ENCODE results near the gene PTPRN2. TPM values are rescaled to one million over a fixed set of nuclear protein-coding genes. Genes with fewer than 3 reads are reported as not detected.

Gene PTPRN2
- total RNA-seq, 2 donors from 2014 or later: 26.1 to 55.5 TPM

- no peaks in the 10 kb centered on the region for H3K36me3 ChIP-seq
- H3K4me3 ChIP-seq: no peak overlapping the region
- H3K27me3 ChIP-seq (replicated peaks; ENCODE audit: insufficient read depth): no peaks in the 10 kb centered on the region
- intact Hi-C loops (cut with DNase I): no loop called here
- H3K27ac ChIP-seq: no peak overlapping the region
- TF ChIP-seq POLR2AphosphoS5 (IDR thresholded peaks at IDR 0.05) (no peak), CTCF (IDR thresholded peaks at IDR 0.05) (no peak), POLR2A (IDR thresholded peaks at IDR 0.05) (no peak)
- no peak for DNase-seq (ENCODE audit: low spot score)
- 87% methylated on average over 16 of the region's 16 CpGs for WGBS
- H3K9me3 ChIP-seq: no peaks in the 10 kb centered on the region
- no peaks in the 10 kb centered on the region for H3K4me1 ChIP-seq (replicated peaks)
Observed at GRCh38 chr7:157713591-157713990, 874.0 kb downstream of the PTPRN2 start.

- DNase-seq (ENCODE audit: low spot score): no peak
- no peaks in the 10 kb centered on the region for H3K27me3 ChIP-seq (replicated peaks; ENCODE audit: insufficient read depth)
- WGBS: 72% methylated on average over 15 of the region's 15 CpGs
- H3K9me3 ChIP-seq: no peaks in the 10 kb centered on the region
- no peaks in the 10 kb centered on the region for H3K36me3 ChIP-seq
- no peak for TF ChIP-seq POLR2A (IDR thresholded peaks at IDR 0.05)
- TF ChIP-seq CTCF (IDR thresholded peaks at IDR 0.05): no peak
- no peak for TF ChIP-seq POLR2AphosphoS5 (IDR thresholded peaks at IDR 0.05)
- H3K4me3 ChIP-seq: no peak overlapping the region
- intact Hi-C loops (cut with DNase I): no loop called here
- H3K4me1 ChIP-seq (replicated peaks): no peaks in the 10 kb centered on the region
- no peak overlapping the region for H3K27ac ChIP-seq
Observed at GRCh38 chr7:157712666-157713235, 874.9 kb downstream of the PTPRN2 start.

GRCh38 chr7:157711353-157711888 is 876.2 kb downstream of the PTPRN2 start:
- H3K4me1 ChIP-seq (replicated peaks): no peaks in the 10 kb centered on the region
- no peak for DNase-seq (ENCODE audit: low spot score)
- H3K36me3 ChIP-seq: no peaks in the 10 kb centered on the region
- intact Hi-C loops (cut with DNase I): no loop called here
- no peak overlapping the region for H3K4me3 ChIP-seq
- no peaks in the 10 kb centered on the region for H3K9me3 ChIP-seq
- H3K27ac ChIP-seq: no peak overlapping the region
- TF ChIP-seq POLR2AphosphoS5 (IDR thresholded peaks at IDR 0.05): no peak
- TF ChIP-seq POLR2A (IDR thresholded peaks at IDR 0.05): no peak
- no peak for TF ChIP-seq CTCF (IDR thresholded peaks at IDR 0.05)
- WGBS: 81% methylated on average over 10 of the region's 27 CpGs
- H3K27me3 ChIP-seq (replicated peaks; ENCODE audit: insufficient read depth): no peaks in the 10 kb centered on the region

- Histone ChIP-seq H3K27ac (no peak overlapping the region), H3K9me3 (no peaks in the 10 kb centered on the region), H3K27me3 (replicated peaks; ENCODE audit: insufficient read depth) (no peaks in the 10 kb centered on the region), H3K36me3 (no peaks in the 10 kb centered on the region), H3K4me3 (no peak overlapping the region), H3K4me1 (replicated peaks) (no peaks in the 10 kb centered on the region)
- WGBS: 89% methylated on average over 7 of the region's 14 CpGs
- TF ChIP-seq CTCF (IDR thresholded peaks at IDR 0.05) (no peak), POLR2A (IDR thresholded peaks at IDR 0.05) (no peak), POLR2AphosphoS5 (IDR thresholded peaks at IDR 0.05) (no peak)
- intact Hi-C loops (cut with DNase I): no loop called here
- DNase-seq (ENCODE audit: low spot score): no peak
Observed at GRCh38 chr7:157710396-157710795, 877.2 kb downstream of the PTPRN2 start.
